ENCODE measurements around the gene GPR119. TPM values are rescaled to one million over a fixed set of nuclear protein-coding genes. Genes with fewer than 3 reads are reported as not detected.

The GPR119 gene
- total RNA-seq, result not detected in 2 replicates

GRCh38 chrX:130385520-130385919, at the start of gene GPR119:
TSS of gene GPR119 (minus strand) at chrX:130385674. CDS start at chrX:130385447, 227 bp downstream.

DNA sequence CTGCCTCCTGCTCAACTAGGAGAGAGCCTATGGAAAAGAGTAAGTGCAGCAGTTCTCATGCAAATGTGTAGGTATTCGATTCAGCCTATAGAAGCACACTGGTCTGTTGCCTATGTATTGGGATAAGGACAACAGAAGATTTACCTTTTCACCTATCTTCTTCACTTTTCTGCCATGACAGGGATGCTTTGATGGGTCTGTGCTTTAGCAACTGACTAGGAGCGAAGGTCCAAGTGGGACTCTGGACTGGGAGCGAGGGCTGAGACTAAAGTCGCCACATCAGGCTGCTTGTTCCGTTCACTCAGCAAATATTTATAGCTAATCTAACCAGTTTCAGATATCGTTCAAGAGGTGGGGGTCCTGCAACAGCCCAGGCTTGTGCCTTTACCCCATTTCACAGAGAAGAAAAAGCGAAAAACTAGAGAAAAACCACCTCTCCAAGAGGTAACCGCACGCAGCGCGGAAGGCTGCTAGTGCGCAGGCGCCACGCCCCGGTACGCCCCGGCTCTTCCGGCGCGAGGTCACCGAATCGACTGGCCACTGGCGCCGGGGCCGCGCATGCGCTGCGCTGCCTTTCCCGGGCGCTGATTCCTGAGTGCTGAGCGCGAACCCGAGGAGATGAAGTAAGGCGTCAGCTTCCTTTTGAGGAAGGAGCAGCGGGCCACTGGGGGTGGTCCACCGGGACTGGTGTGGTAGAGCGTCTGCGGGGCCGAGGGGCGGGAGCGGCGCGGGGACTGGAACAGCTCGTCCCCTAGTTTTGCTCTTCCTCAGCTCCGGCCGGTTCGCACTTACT, 16.1 kb upstream of the GPR119 start, which contains the start of gene RBMX2:
Gene RBMX2 (plus strand): TSS at position 573 of the 793 bp plus-strand sequence. CDS start 46 bp downstream, at position 619.

DNA sequence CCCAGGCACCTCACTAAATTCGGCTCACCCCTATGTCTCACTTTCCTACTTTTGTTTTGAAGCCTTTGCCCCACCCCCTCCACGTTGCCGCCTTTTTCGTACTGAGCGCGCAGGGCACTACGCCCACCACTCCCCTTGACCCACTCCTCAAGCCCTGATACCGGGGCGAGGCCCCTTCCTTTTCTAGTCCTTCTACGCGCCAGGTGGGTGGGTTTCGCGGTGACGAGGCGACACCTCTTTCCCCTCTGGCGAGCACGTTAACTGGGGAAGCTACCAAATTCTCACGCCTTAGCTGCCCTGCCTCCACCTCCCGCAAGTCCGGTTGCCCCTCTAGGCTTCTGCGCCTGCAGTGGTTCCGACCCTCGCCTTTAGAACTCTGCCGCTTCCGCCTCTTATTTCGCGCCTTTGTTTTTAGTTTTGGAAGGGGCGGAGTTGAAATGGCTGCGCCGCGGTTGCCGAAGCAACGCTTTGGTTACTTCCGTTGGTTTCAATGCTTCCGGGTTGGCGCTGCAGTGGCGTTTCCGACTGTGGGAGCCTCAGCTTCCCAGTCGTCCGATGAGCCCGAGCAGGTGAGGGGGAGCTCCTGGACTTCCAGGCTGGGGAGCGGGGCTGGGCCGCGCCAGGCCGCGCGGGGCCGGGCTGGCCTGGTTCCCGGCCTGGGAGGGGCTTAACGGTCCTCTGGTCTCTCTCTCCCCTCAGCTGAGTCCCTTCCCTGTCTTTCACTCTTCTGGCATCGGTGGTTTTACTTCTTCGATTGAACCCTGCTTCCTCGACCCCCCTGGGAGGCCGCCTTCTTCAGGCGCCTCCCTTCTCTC, 45.9 kb downstream of the GPR119 start, which contains the start of gene SLC25A14:
Gene SLC25A14 (plus strand): TSS at position 512 of the 815 bp plus-strand sequence. CDS start 360 bp downstream, outside the sequence.

Other genes with a start within 250 kb of the GPR119 start
- 12.9 and 24.5 TPM in 2 replicates for gene AIFM1, start 219.8 kb downstream of the GPR119 start, total RNA-seq
- gene RAB33A, start 213.7 kb downstream of the GPR119 start, total RNA-seq, result 0.21 TPM in 1 of 2 replicates, not detected in the other
- 2.0 and 3.9 TPM in 2 replicates for gene ZNF280C, start 116.8 kb downstream of the GPR119 start, total RNA-seq
- gene SLC25A14, start 45.8 kb downstream of the GPR119 start, total RNA-seq, result 9.2 and 9.6 TPM in 2 replicates
- gene RBMX2, start 16.3 kb upstream of the GPR119 start, total RNA-seq, result 11.6 and 21.7 TPM in 2 replicates

Measured in airway epithelial cell (primary cell).